ENCODE data around the gene NEUROD6.

Gene NEUROD6

DNA sequence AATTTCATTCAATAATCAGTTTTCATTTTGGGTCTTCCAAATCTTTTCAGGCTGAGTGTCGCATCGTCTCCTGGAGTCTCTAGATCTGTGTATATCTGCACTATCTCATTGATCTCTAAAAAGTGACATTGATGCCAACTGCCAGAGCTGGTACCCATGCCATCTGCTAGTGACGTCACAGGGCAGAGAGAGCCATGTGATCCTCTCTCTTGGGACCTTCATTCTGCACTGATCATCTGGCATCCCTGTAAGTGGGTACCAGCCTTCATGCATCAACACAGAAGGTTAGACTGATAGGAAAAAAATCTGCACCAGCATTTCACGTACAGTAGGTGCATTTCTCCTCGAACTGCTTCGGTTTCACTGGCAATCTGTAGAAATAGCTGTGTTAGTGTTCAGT, at the start of gene NEUROD6:
Gene NEUROD6 (minus strand): TSS at position 124 of the 400 bp plus-strand sequence. CDS start 1,458 bp downstream, outside the sequence.
- no peak for DNase-seq

GRCh38 chr7:31384466-31384865, 43.9 kb upstream of the NEUROD6 start:
- DNase-seq = no peak

DNA sequence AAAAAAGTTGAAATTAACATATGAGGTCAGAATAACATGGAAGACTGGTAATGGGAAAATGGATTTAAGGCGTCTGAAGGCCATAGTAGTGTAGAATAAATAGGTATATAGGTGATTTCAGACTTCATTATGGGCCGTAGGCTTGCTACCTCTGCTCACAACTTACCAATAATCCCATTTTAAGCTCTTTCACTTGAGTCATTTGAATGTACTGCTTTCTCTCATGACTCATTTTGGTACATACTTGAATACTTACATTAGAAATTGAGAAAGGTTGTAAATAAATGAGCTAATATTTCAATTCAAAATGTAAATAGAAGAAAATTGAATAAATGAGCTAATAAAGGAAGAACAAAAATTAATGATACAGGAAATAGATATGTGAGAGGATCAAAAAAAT, 42.2 kb upstream of the NEUROD6 start:
- DNase-seq = no peak

DNA sequence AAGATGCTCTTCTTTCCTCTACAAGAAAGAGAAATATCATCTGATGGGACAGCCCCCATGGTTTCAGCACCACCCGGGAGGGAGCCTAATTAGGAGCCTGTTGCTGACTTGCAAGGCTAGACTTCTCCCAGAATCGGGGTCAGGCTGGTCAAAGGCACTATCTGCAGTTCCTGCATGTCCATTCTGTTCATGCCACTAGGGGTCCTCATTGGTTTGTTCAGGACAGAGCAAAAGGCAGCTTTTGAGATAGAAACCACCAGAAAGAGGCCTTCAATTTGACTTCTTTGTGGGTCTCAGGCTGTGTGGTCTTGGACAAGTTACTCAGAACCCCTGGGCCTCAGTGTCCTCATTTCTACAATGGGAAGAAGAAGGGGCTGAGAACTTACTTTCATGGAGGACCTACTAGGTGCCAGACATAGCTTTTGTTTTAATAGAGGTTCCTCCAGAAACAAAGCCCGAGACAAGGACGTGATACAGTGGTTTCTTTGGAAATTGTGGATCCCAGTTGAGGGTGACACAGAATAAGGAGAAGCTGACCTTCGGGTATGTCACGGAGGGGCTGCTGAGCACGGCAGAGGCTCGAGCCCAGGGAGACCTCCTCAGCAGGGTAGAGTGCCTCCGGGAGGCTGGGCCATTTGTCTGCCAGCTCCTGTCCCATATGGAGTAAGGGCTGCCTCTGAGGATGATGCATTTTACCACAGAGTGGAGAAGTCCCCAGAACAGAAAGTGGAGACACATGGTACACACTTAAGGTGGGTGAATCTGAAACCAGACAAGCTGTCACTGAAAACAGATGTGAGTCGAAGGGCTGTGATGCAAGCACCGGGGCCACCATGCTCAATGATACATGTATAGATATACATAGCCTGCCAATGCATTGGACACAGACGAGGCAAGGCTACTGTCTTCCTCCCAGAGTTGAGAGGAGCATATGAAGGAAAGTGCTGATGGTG, 33.1 kb upstream of the NEUROD6 start:
- DNase-seq = peak; percentile 46

GRCh38 chr7:31372231-31372959, 31.9 kb upstream of the NEUROD6 start:
- no peak for DNase-seq

DNA sequence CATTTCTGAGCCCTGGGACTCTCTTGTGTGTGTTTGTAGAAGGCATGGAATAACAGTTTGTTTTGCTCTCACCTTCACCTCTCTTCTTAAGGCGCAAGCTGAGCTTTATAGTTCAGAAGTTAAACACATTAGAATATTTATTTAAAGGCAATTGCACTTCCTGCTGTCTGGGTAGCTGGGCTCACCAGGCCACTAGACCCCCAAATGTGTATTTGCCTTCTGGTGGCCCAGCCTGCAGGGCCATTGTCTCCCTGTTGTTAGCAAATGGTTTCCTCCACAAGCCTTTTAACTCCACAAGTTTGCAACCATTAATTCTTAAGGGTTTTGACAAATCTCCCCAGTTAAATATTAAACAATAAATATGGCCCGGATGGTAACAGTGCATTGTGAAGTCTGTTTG, 31.1 kb upstream of the NEUROD6 start:
- no peak for DNase-seq

DNA sequence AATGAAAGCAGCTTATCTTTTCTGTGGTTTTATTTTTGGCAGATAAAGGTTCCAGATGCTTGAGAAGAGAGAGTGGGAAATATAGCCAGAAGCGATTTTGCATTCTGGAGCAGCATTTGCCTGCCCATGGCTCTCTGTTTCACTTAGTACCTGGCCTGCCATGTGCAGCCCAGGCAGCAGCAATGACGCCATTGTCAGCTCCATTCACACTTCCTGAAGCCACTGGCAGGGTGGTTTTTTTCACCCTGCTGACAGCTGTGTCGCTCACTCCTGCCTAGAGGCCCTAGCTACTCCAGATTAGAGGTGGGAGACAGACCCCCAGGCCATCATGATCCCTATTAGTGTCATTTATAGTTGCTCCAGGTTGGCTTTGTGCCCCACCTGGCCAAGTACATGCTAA, 30.1 kb upstream of the NEUROD6 start:
- no peak for DNase-seq

DNA sequence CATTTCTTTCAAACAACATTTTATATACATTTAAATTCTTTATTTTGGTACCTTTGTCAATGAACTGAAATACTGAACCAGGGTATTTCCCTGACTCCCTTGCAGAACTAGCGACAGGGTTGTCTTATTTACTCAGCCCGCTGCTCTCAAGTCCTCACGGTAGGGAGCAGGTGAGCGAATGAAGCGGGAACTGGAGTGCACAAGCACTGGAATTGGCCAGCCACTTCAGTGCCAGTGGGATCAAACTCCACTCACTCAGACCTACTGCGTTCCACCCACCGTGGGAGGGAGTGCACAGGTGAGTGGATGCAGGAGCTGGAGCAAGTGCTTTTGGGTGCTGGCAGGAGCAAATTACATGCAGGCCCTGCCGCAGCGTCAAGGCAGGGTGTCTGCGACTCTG, 28.1 kb upstream of the NEUROD6 start:
- DNase-seq = no peak

DNA sequence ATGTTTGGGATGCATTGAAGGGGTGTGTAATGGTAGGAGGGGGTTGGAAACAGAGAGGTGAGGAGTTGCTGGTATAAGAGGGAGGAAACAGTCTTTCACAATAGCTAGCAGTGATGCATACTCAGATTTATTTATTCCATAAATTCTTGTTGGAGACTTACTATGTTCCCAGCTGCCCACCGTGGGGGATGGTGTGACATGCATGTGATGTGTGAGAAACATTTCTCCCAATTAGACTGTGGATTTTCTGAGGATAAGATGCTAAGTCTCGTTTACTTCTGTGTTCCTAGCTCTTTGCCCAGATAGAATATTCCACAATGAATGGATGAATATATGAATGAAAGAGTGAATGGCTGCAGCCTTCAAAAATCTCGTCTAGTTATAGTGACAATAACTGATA, 23.0 kb upstream of the NEUROD6 start:
- DNase-seq = no peak

GRCh38 chr7:31363051-31363450, 22.5 kb upstream of the NEUROD6 start:
- DNase-seq = no peak

DNA sequence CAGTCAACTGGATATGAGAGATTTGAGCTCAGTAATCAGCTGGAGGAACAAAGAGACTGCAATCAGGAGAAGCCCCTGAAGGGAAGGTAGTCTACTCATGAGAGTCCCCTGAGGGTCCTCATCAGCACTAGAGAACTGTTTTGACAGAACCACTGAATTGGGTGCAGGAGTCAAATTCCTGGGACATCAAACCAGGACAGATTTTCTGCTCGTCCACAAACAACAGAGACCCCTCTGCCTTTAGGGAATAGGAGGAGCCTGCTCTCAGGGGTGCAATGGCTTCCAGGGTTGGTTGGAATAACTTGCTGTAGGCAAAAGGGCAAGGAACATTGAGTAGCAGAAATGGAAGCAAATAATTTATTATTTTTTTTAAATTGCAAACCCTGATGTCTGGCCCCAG, 21.9 kb upstream of the NEUROD6 start:
- no peak for DNase-seq

DNA sequence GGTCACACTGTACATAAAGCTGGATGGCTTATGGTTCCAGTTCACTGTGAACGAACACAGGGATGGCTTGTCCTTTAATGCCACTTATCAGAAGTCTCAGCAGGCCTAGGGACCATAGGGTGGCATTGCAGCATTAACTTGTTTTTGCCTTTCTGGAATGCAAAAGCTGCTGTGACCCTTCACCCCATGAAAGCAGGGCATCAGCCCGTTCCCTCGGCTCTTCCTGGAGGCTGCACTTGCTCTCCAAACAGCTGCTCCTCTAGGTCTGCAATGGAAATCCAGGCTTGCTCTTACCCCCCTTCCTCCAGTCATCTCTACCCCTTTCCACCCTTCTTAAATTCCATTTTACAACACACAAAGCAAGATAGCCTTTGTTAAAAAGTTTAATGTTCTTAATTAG, 17.9 kb upstream of the NEUROD6 start:
- no peak for DNase-seq

DNA sequence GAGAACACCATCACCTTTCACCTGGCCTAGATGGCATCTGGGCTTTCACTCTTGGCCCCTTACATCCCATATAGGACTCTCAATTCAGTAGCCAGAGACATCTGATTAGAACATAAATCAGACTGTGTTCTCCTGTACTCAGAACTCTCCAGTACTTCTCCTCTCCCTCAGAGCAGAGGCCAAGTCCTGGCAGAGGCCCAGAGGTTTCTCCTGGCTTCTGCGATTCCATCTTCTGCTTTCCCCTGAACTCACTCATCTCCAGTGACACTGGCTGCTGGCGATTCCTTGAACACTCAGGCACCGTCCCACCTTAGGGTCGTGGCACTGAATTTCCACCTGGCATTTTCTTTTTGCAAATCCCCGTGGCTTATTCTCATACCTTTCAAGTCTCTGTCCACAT, 4.9 kb upstream of the NEUROD6 start:
- DNase-seq = no peak

DNA sequence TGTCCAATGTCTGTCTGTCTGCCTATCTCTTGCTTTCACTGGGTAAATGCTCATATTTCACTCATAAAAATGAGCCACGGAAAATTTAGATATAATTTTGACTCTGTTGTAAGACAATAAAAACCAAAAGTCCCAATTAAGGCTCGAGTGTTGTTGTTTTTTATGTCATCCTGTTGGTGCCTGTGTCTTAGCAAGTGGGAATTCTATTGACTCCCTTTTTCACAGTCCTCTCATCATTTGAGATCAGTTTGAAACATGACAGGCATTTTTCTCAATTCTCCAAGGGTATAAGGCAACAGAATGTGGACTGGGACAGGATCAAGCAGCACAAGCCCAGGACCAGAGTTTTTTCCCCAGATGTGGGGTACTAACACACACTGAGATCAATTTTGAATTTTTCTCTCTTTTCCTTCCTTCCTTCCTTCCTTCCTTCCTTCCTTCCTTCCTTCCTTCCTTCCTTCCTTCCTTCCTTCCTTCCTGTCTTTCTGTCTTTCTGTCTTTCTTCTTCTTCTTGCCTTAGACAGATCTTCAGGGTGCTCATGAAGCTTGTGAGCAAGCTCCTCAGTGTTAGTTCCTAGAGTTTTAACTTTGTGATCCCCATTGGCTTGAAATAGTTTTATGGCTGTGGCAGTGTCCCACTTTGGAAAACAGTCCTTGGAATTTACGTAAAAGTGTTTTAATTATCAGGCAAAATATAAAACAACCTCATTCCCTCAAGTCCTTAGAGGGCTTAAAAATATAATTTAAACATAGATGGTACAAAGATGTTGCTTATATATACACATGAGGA, 3.2 kb upstream of the NEUROD6 start:
- no peak for DNase-seq

GRCh38 chr7:31341141-31341540, 615 bp upstream of the NEUROD6 start:
- no peak for DNase-seq

DNA sequence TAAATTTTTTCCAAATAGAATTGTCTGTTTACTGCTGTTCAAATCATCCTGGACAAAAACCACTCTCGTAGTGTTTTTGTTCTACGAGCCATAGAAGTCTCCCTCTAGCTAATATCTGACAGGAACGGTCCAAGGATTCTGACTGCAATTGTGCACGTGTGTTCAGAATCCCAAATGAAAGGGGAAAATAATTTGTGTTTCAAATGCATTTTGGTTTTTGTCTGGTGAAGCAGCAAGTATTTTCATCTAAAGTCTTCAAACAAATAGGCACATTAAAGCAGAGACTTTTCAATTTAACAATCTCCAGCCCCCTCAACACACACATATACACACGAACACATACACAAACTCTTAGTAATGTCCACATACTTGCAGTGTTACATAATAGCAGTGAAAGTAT, 475 bp downstream of the NEUROD6 start:
- no peak for DNase-seq

GRCh38 chr7:31338706-31339105, 1.8 kb downstream of the NEUROD6 start:
- DNase-seq = no peak

GRCh38 chr7:31337002-31337565, 3.4 kb downstream of the NEUROD6 start:
- DNase-seq = no peak

DNA sequence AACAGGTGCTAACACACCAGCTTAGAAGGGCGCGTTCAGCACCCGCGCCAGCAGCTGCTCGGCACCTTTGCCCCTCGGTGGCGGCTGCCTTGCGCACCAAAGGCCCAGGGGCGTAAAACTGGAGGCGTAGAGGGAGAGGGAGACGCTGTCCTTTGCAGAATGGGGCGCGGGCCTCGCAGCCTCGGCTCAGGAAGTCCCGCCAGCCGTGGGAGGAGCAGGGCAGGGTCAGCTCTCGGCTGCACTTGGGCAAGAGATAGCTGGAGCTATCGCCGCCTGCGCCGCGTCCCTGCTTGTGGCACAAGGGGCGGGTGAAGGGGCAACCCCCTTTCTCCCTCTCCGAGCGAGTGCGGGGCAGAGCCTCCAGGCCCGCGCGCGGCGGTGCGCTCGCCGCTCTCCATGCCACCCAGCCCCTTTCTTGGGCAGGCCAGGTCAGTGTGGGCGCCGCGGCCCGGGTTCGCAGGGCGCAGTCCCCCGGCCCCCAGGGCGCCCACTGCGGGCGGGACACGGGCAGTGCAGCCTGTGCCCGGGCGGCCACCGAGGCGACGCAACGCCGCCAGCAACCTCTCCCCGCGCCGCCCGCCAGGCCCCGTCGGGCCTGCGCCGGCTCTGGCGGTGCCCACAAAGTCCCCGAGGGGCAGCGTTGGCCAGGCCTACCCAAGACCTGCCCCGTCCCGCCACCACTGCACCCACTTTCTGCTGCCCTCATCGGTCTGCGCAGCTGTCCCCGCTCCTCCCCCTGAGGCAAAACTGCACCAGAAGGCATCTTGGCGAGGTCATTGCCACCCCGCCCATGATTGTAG, 4.1 kb downstream of the NEUROD6 start:
- no peak for DNase-seq

DNA sequence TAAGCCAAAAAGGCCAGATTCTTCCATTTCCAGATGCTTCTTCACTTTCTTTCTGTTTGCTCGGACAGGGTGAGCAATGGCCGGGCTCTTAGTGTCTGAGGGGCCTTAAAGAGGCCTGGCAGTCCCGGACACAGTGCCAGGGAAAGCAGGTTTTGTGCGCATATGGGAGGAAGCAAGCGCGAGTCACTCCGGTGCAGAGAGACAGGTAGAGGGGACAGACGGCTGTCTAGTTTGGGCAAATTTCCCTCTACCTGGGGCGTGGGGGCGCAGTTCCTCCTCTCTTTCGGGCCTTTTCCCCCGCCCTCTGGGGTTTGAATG, 4.7 kb downstream of the NEUROD6 start:
- no peak for DNase-seq

DNA sequence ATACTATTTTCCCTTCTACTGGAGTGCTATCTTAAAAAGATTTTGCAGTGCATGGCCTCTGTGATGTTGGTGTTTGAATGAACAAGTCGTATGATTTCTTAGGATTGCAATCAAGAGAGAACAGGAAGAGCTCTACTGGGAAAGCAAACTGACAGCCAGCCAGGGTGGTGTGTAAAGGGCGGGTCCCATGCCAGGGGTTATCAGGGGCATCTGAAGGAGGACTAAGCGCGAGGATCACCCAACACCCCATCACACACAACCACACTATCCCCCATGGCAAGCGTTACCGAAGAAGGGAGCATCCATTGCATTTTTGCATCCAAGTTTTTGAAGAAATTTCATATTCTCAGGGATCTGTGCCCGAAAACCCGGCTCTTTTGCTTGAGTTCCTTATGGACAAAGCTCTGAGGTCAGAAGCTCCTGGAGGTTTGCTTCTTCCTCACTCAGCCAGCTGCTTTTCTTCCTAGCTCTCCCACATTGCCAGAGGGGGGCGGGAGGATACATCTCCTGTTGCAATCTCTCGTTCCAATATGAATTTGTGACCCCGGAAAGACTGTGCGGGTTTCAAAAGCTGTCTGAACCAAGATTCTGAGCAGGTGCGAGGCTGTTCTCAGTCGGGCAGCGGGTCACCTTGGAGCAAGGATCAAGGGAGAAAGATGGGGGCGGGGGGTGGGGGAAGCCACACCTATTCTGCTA, 5.2 kb downstream of the NEUROD6 start:
- no peak for DNase-seq

DNA sequence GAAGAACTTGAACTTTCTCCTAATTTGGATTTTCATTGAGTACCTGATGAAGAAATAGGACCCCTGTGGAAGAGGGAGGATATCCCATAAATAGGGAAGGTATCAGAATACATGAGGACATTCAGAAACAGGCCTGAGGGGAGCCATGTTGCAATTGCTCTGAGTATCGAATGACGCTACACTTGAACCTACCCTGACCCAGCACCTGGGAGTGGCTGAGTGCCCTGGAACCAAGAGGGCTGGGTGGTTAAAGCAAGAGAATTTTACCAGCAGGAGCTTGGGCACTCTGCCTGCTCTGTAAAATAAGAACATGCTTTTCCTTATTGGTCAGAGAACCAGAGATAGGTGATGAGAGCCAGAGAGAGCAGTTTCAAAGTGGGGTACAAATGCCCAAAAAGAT, 7.2 kb downstream of the NEUROD6 start:
- no peak for DNase-seq
